K562 (cell line): Measurements from ENCODE around the gene CDCP1. TPM values are rescaled to one million over a fixed set of nuclear protein-coding genes. Genes with fewer than 3 reads are reported as not detected.

Experiments
- AFF4 ChIP-seq: sonication (generic); formaldehyde crosslinking; IDR thresholded peaks from 2 replicates; pipeline ENCODE4 v1.8.0; 2023; ENCODE audit warnings: mild to moderate bottlenecking, missing genetic modification reagents
- ARID1B ChIP-seq: fragments of 450-650 bp; IDR thresholded peaks from 2 replicates; pipeline ENCODE4 v1.6.1; 2016; ENCODE audit warnings: antibody characterized with exemption, mild to moderate bottlenecking, inconsistent platforms
- ARID2 ChIP-seq: fragments of 450-650 bp; IDR thresholded peaks from 2 replicates; pipeline ENCODE4 v1.6.1; 2017; ENCODE audit warnings: antibody characterized with exemption, mild to moderate bottlenecking
- CXXC5 ChIP-seq: fragments of 250-450 bp; sonication (Bioruptor Pico); IDR thresholded peaks from 2 replicates; pipeline ENCODE4 v1.8.0; 2022; ENCODE audit warnings: inconsistent platforms, mild to moderate bottlenecking, moderate library complexity
- FOXM1 ChIP-seq, 2 experiments: fragments of 450-650 bp in 1 of 2; sonication (generic) in 1 of 2; formaldehyde crosslinking in 1 of 2; IDR thresholded peaks; 2 replicates each; pipeline versions ENCODE4 v1.6.1 to v1.9.0; 2017 to 2022; ENCODE audit warnings: low read depth in 2 of 2, mild to moderate bottlenecking in 2 of 2, missing genetic modification reagents in 1 of 2, moderate library complexity in 1 of 2
- HMGN3 ChIP-seq: IDR thresholded peaks from 2 replicates; pipeline ENCODE4 v1.6.1; 2011; ENCODE audit warnings: borderline replicate concordance, low read depth, mild to moderate bottlenecking, mixed read lengths, low read length; ENCODE audit not compliant: insufficient read length; ENCODE audit errors: extremely low read depth
- NFRKB ChIP-seq: fragments of 450-650 bp; IDR thresholded peaks from 2 replicates; pipeline ENCODE4 v1.6.1; 2016; ENCODE audit warnings: low read depth
- NR2C1 ChIP-seq, 2 experiments: fragments of 450-650 bp; IDR thresholded peaks; 2 replicates each; pipeline ENCODE4 v1.6.1; 2017; ENCODE audit warnings: mild to moderate bottlenecking in 2 of 2, antibody characterized with exemption in 1 of 2, inconsistent platforms in 1 of 2, missing compliant biosample characterization in 1 of 2, missing genetic modification characterization in 1 of 2
- PKNOX1 ChIP-seq: fragments of 450-650 bp; IDR thresholded peaks from 2 replicates; pipeline ENCODE4 v1.6.1; 2016
- PML ChIP-seq: IDR thresholded peaks from 2 replicates; pipeline ENCODE4 v1.6.1; 2012; ENCODE audit warnings: low read length, inconsistent platforms
- TRIM25 ChIP-seq: fragments of 450-650 bp; IDR thresholded peaks from 2 replicates; pipeline ENCODE4 v1.7.0; 2016; ENCODE audit warnings: borderline replicate concordance
- ZBTB34 ChIP-seq: fragments of 250-450 bp; sonication (Bioruptor Pico); IDR thresholded peaks from 2 replicates; pipeline ENCODE4 v1.8.0; 2021; ENCODE audit warnings: mild to moderate bottlenecking, moderate library complexity
- ZNF175 ChIP-seq: fragments of 200-800 bp; sonication (Bioruptor generic); IDR thresholded peaks from 2 replicates; pipeline ENCODE4 v1.6.1; 2016; ENCODE audit warnings: low read depth, mild to moderate bottlenecking, missing genetic modification characterization, missing compliant biosample characterization
- ZNF280B ChIP-seq: fragments of 250-450 bp; sonication (Bioruptor Pico); IDR thresholded peaks from 2 replicates; pipeline ENCODE4 v1.5.1; 2021; ENCODE audit warnings: mild to moderate bottlenecking
- ZNF589 ChIP-seq: fragments of 200-800 bp; sonication (Bioruptor generic); IDR thresholded peaks from 2 replicates; pipeline ENCODE4 v1.6.1; 2016; ENCODE audit warnings: low read depth, missing genetic modification characterization, missing compliant biosample characterization
- polyA plus RNA-seq, 8 experiments: library from polyadenylated mRNA; depleted of rRNA in 4 of 8; stranded (reverse) in 5 of 8; unstranded in 3 of 8; fragments of >200 nt; fragmentation: Nextera tagmentation in 2 of 8; fragmentation: Illumina TruSeq in 1 of 8; extraction: Ambion mirVana in 2 of 8; extraction: Trizol in 1 of 8; gene quantifications; 2 replicates each; pipeline versions ENCODE4 v1.2.1 to v1.2.3, GENCODE V29; 2011 to 2014; ENCODE audit warnings: inconsistent platforms in 1 of 8, missing spikeins in 1 of 8
- total RNA-seq, 7 experiments: library from RNA; depleted of rRNA in 6 of 7; stranded (reverse); fragments of >200 nt in 6 of 7; fragmentation: Illumina TruSeq in 2 of 7; extraction: Trizol in 2 of 7; gene quantifications; 2 replicates each; pipeline versions ENCODE4 v1.2.1 to v1.2.3, GENCODE V29; 2011 to 2021; ENCODE audit warnings: low replicate concordance in 1 of 7

Gene CDCP1
- total and polyA plus RNA-seq, 9 of the 15 experiments (the other 6 are each of a cell fraction or from before 2014, with no cell fraction given) = 3.9 to 16.4 (median 5.2) TPM

- TF ChIP-seq AFF4 (no peak), ARID2 (no peak), PKNOX1 (no peak), ZBTB34 (CRISPR knock-in tag) (no peak), NR2C1 (IDR thresholded peaks at IDR 0.05) (no peak), NR2C1 (tag; IDR thresholded peaks at IDR 0.05) (no peak), ARID1B (peak; percentile 37; the same call in 1 of the 2 replicates), PML (no peak), HMGN3 (no peak), FOXM1 (IDR thresholded peaks at IDR 0.05; ENCODE audit: low read depth) (no peak), FOXM1 (CRISPR knock-in tag; IDR thresholded peaks at IDR 0.05; ENCODE audit: low read depth) (no peak), CXXC5 (no peak), NFRKB (0 out of 2 replicates have a peak, but pooled peaks have one; percentile 45), ZNF175 (CRISPR knock-in tag) (peak; percentile 53; the same call in 1 of the 2 replicates), ZNF280B (CRISPR knock-in tag) (no peak), TRIM25 (no peak), ZNF589 (CRISPR knock-in tag) (0 out of 2 replicates have a peak, but pooled peaks have one; percentile 9)
These were observed 2.2 kb downstream of the CDCP1 start (continued) for GRCh38 chr3:45143673-45144671.
